ENCODE results near the gene TDRD12. TPM values are rescaled to one million over a fixed set of nuclear protein-coding genes. Genes with fewer than 3 reads are reported as not detected.

Gene TDRD12
- total and polyA plus RNA-seq, 4 donors, result under 0.01 to 0.23 (median 0.02) TPM; not detected in 1

DNA sequence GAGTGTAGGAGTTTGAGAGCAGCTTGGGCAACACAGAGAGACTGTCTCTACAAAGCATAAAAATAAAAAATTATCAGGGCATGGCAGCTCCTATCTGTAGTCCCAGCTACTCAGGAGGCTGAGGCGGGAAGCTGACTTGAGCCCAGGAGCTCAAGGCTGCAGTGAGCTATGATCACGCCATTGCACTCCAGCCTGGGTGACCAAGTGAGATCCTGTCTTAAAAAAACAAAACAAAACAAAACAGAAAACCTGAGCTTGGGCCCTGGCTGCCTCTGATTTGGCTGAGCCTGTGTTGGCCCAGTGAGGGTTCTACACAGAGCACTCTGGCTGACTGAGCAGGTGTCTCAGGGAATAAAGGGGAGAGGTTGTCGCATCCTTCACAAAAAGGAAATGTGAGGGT lies 142.0 kb downstream of the TDRD12 start:
- Histone ChIP-seq H3K4me1 (ENCODE audit: control insufficient read depth in 4 of 4, insufficient read depth in 4 of 4, low read length in 3 of 4) (no peaks in the 10 kb centered on the region), H3K27ac (ENCODE audit: low read depth in 1 of 2, low read length in 2 of 2) (no peak overlapping the region), H3K27me3 (ENCODE audit: control insufficient read depth in 4 of 4, insufficient read depth in 4 of 4, low read length in 3 of 4) (no peaks in the 10 kb centered on the region), H3K4me3 (ENCODE audit: low read depth in 1 of 3, low read length in 3 of 3) (no peak overlapping the region), H3K9me3 (ENCODE audit: control insufficient read depth in 4 of 4, low read length in 3 of 4) (no peaks in the 10 kb centered on the region), H3K36me3 (ENCODE audit: control insufficient read depth in 4 of 4, insufficient read depth in 3 of 4, low read depth in 1 of 4, low read length in 3 of 4) (peaks cover 9 to 40% (median 20%) of the 10 kb centered on the region in 4 donors), H3K9ac (ENCODE audit: low read depth in 1 of 2, low read length in 2 of 2) (no peak overlapping the region)
- WGBS, result 96% methylated on average over 3 of the region's 3 CpGs
- TF ChIP-seq HNF4A (conservative IDR thresholded peaks at IDR 0.05), result no peak
- DNase-seq (ENCODE audit: low spot score), result no peak

- peaks cover 9 to 38% (median 20%) of the 10 kb centered on the region in 4 donors for H3K36me3 ChIP-seq (ENCODE audit: control insufficient read depth in 4 of 4, insufficient read depth in 3 of 4, low read depth in 1 of 4, low read length in 3 of 4)
- WGBS, result 93% methylated on average over 19 of the region's 19 CpGs
Observed at GRCh38 chr19:32862173-32862572, 142.6 kb downstream of the TDRD12 start.

DNA sequence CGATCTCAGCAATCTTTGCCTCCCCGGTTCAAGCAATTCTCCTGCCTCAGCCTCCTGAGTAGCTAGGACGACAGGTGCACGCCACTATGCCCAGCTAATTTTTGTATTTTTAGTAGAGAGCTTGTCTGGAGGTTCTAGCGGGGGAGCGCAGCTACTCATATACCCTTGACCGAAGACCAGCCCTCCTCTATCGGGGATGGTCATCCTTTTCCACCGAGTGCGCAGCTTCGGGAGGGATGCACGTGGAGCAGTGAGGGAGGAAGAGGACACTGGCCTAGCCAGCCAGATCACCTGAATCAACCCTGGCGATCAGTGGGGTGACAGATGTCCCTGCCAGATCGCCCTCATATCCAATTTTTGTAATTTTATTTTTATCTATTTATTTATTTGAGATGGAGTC lies 143.2 kb downstream of the TDRD12 start:
- Histone ChIP-seq H3K36me3 (ENCODE audit: control insufficient read depth in 4 of 4, insufficient read depth in 3 of 4, low read depth in 1 of 4, low read length in 3 of 4) (peaks cover 8 to 34% (median 18%) of the 10 kb centered on the region in 4 donors), H3K4me3 (ENCODE audit: low read depth in 1 of 3, low read length in 3 of 3) (no peak overlapping the region), H3K27ac (ENCODE audit: low read depth in 1 of 2, low read length in 2 of 2) (no peak overlapping the region), H3K27me3 (ENCODE audit: control insufficient read depth in 4 of 4, insufficient read depth in 4 of 4, low read length in 3 of 4) (no peaks in the 10 kb centered on the region), H3K4me1 (ENCODE audit: control insufficient read depth in 4 of 4, insufficient read depth in 4 of 4, low read length in 3 of 4) (peaks cover 0 to 3% (median 0%) of the 10 kb centered on the region in 4 donors), H3K9me3 (ENCODE audit: control insufficient read depth in 4 of 4, low read length in 3 of 4) (no peaks in the 10 kb centered on the region), H3K9ac (ENCODE audit: low read depth in 1 of 2, low read length in 2 of 2) (no peak overlapping the region)
- 96% methylated on average over 14 of the region's 14 CpGs for WGBS
- DNase-seq (ENCODE audit: low spot score), result no peak
- no peak for TF ChIP-seq RAD21 (IDR thresholded peaks at IDR 0.05)
- no peak for TF ChIP-seq FOXA2 (IDR thresholded peaks at IDR 0.05)
- TF ChIP-seq, protein P1, sequence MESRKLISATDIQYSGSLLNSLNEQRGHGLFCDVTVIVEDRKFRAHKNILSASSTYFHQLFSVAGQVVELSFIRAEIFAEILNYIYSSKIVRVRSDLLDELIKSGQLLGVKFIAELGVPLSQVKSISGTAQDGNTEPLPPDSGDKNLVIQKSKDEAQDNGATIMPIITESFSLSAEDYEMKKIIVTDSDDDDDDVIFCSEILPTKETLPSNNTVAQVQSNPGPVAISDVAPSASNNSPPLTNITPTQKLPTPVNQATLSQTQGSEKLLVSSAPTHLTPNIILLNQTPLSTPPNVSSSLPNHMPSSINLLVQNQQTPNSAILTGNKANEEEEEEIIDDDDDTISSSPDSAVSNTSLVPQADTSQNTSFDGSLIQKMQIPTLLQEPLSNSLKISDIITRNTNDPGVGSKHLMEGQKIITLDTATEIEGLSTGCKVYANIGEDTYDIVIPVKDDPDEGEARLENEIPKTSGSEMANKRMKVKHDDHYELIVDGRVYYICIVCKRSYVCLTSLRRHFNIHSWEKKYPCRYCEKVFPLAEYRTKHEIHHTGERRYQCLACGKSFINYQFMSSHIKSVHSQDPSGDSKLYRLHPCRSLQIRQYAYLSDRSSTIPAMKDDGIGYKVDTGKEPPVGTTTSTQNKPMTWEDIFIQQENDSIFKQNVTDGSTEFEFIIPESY (IDR thresholded peaks at IDR 0.05), result no peak
- TF ChIP-seq FOXA1 (IDR thresholded peaks at IDR 0.05), result no peak
- no peak for TF ChIP-seq JUND (IDR thresholded peaks at IDR 0.05)
- TF ChIP-seq REST (IDR thresholded peaks at IDR 0.05), result no peak
- TF ChIP-seq EGR1 (IDR thresholded peaks at IDR 0.05; ENCODE audit: low read depth in 2 of 2), result no peak
- TF ChIP-seq YY1 (IDR thresholded peaks at IDR 0.05), result no peak
- TF ChIP-seq GABPA (IDR thresholded peaks at IDR 0.05 in 1 of 2, conservative IDR thresholded peaks at IDR 0.05 in 1 of 2), result no peak

More at GRCh38 chr19:32862173-32862572, 142.6 kb downstream of the TDRD12 start:
- Histone ChIP-seq H3K27me3 (ENCODE audit: control insufficient read depth in 4 of 4, insufficient read depth in 4 of 4, low read length in 3 of 4) (no peaks in the 10 kb centered on the region), H3K9ac (ENCODE audit: low read depth in 1 of 2, low read length in 2 of 2) (no peak overlapping the region), H3K9me3 (ENCODE audit: control insufficient read depth in 4 of 4, low read length in 3 of 4) (no peaks in the 10 kb centered on the region), H3K4me1 (ENCODE audit: control insufficient read depth in 4 of 4, insufficient read depth in 4 of 4, low read length in 3 of 4) (peaks cover 0 to 3% (median 0%) of the 10 kb centered on the region in 4 donors), H3K4me3 (ENCODE audit: low read depth in 1 of 3, low read length in 3 of 3) (no peak overlapping the region), H3K27ac (ENCODE audit: low read depth in 1 of 2, low read length in 2 of 2) (no peak overlapping the region)
- TF ChIP-seq RAD21 (IDR thresholded peaks at IDR 0.05) (no peak), JUND (IDR thresholded peaks at IDR 0.05) (no peak), HNF4A (conservative IDR thresholded peaks at IDR 0.05) (no peak), EGR1 (IDR thresholded peaks at IDR 0.05; ENCODE audit: low read depth in 2 of 2) (no peak), YY1 (IDR thresholded peaks at IDR 0.05) (no peak), HNF4G (IDR thresholded peaks at IDR 0.05) (no peak), NR2F2 (IDR thresholded peaks at IDR 0.05) (no peak), REST (IDR thresholded peaks at IDR 0.05) (no peak)
- TF ChIP-seq, protein P2, sequence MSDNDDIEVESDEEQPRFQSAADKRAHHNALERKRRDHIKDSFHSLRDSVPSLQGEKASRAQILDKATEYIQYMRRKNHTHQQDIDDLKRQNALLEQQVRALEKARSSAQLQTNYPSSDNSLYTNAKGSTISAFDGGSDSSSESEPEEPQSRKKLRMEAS (IDR thresholded peaks at IDR 0.05), result no peak
- TF ChIP-seq, protein P3, sequence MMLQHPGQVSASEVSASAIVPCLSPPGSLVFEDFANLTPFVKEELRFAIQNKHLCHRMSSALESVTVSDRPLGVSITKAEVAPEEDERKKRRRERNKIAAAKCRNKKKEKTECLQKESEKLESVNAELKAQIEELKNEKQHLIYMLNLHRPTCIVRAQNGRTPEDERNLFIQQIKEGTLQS (IDR thresholded peaks at IDR 0.05), result no peak
- no peak for DNase-seq (ENCODE audit: low spot score)

Measured in liver (tissue), 9 donors.